GM20000 (cell line): ENCODE results near the gene BMP4.

Experiments used
- DNase-seq: peaks from one replicate; pipeline ENCODE4 v3.0.0; 2012; ENCODE audit warnings: low spot score
- TF ChIP-seq, protein P1 (sequence below): IDR thresholded peaks from 2 replicates; pipeline ENCODE4 v1.5.1; 2012; ENCODE audit warnings: mild to moderate bottlenecking, control low read depth; ENCODE audit errors: extremely low read depth, missing control alignments

Gene BMP4

DNA sequence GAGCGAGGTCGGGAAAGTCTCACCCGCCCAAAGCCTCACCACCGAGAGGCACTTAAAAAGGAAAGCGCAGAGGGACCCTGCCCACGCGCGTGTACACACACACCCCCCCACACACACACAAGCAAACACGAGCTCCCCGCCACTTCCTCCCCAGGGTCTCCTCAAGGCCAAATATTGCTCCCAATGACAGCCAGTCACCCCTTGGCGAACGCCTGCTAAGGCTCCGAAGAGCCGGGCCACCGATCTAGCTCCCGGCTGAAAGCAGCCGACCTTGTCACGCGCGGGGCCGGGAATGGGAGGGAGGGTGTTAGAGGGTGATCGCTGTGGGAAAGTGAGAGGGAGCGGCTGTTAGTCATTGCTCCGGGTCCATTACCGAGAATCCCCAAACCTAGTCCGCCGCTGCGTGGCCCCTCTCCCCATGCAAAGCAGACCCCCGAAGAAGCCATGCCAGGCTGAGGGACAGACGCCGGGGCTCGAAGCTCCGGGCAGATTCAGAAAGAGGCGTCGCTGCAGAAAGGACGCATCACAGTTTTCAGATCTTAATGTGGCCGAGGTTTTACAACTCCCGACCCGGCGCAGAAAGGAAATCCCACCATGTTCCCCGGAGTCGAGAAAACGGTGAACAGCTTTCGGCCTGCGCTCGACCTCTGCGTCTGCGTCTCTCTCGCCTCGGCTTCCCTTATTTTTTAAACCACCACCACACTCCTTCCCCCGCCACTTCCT lies 2.6 kb downstream of the BMP4 start:
- TF ChIP-seq, protein P1, sequence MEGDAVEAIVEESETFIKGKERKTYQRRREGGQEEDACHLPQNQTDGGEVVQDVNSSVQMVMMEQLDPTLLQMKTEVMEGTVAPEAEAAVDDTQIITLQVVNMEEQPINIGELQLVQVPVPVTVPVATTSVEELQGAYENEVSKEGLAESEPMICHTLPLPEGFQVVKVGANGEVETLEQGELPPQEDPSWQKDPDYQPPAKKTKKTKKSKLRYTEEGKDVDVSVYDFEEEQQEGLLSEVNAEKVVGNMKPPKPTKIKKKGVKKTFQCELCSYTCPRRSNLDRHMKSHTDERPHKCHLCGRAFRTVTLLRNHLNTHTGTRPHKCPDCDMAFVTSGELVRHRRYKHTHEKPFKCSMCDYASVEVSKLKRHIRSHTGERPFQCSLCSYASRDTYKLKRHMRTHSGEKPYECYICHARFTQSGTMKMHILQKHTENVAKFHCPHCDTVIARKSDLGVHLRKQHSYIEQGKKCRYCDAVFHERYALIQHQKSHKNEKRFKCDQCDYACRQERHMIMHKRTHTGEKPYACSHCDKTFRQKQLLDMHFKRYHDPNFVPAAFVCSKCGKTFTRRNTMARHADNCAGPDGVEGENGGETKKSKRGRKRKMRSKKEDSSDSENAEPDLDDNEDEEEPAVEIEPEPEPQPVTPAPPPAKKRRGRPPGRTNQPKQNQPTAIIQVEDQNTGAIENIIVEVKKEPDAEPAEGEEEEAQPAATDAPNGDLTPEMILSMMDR: no peak
- DNase-seq: no peak

DNA sequence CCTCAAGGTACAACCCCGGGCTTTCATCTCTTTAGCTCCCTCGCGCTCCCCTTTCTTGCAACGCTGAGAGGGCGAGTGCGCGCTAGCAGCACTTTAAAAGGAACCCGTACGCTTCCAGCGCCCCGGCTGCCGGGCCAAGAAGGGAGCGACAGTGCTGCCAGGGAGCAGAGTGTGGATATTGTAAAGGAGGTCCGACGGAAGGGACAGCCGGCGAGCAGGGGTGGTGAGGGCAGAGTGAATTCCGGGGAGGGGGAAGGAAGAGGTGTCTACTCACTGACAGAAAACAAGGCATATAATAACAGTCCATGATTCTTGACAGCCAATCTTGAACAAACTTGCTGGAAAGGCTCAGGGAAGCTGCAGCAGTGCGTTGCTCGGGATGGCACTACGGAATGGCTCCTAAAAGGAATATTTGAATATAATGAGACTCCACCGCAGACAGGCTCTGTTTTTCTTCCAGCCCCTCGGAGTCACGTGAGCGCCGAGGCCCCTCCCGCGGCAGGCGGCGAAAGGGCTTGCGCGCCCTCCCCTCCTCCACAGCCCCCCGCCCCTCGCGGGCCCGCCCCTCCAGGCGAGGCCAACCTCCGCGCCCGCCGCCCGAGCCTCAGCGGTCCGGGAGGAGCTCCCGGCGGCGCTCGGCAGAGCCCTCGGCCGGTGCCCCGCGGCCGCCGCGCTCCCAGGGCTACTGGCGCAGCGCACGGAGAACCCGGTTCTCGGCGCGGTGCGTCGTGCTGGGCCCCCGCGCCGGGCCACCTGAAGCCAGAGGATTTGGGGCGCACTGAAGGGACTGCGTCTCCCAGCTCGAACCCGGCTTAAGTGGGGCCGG lies 3.4 kb downstream of the BMP4 start:
- peak; percentile 75 for DNase-seq

DNA sequence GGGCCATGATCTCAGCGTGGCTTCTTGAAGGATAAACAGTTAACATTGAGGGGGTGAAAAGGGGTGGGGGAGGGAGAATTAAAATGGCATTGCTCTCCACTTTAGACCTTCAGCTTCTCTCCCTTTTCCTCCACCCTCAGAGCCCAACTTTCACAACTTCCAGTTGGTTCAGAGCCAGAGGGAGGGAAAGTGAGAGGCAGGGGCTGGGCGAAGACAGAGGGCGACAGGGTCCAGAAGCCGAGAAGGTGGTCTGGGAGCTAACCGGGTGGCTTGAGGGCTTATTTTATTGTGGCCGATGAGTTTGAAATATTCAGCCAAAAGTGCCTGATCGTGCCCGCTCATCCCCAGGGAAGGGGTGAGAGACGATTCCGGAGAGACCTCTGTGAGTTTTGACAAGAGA lies 4.1 kb downstream of the BMP4 start:
- DNase-seq: no peak

More for the DNA sequence above, 3.4 kb downstream of the BMP4 start:
- TF ChIP-seq, protein P1: no peak

DNA sequence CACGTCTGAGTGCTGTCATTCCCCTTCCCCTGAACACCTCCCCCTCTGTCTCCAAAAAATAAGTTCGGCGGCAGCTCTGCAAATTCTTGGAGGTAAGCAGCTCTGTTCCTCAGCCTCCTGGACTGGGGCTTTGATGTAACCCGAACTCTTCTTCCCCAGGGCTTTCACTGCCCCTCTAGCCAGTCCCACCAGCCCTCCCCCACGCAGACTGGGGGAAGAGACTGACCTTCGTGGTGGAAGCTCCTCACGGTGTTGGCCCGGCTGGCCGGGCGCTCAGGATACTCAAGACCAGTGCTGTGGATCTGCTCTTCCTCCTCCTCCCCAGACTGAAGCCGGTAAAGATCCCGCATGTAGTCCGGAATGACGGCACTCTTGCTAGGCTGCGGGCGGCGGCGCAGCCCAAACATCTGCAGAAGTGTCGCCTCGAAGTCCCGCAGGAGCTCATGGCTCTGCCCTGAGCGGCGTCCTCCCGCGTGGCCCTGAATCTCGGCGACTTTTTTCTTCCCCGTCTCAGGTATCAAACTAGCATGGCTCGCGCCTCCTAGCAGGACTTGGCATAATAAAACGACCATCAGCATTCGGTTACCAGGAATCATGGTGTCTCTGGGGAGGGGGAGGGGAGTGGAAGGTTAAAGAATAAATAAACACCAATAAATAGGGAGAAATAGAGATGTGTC lies 4.9 kb downstream of the BMP4 start:
- DNase-seq: no peak

More for the DNA sequence above, 4.1 kb downstream of the BMP4 start:
- TF ChIP-seq, protein P1: no peak

DNA sequence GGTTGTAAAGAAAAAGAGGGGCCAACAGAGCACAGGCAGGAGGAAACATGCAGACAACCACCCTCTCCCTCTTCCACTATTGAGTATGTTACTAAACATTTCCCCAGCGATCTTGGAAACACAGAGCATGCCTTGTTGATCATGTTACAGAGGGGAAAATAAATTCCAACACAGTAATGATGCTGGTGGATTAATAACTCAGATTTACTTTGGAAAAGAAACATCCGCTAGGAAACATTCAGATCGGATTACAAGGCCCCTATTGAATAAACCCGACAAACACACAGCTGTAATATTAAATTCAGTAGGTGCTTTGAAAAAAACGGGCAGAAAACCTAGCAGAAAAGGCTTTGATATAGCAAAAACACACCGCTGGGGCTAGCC lies 5.4 kb downstream of the BMP4 start:
- no peak for DNase-seq
- TF ChIP-seq, protein P1: no peak

More for the DNA sequence above, 4.9 kb downstream of the BMP4 start:
- TF ChIP-seq, protein P1: no peak

DNA sequence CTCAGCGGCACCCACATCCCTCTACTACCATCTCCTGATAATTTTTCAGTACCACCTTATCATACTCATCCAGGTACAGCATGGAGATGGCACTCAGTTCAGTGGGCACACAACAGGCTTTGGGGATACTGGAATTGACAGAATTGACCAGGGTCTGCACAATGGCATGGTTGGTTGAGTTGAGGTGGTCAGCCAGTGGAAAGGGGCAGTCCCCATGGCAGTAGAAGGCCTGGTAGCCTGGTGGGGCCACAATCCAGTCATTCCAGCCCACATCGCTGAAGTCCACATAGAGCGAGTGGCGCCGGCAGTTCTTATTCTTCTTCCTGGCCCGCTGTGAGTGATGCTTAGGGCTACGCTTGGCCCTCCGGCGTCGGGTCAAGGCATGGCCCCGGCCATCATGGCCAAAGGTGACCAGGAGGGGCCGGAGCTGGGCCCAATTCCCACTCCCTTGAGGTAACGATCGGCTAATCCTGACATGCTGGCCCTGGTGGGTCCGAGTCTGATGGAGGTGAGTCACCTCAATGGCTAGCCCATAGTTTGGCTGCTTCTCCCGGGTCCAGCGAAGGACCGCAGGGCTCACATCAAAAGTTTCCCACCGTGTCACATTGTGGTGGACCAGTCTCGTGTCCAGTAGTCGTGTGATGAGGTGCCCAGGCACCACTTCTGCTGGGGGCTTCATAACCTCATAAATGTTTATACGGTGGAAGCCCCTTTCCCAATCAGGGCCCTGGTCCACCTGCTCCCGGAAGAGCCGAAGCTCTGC lies 6.4 kb downstream of the BMP4 start:
- TF ChIP-seq, protein P1: no peak
- DNase-seq: no peak
